Left ventricle myocardium inferior (tissue), 1 donor: ENCODE results near the gene TMEM201. TPM values are rescaled to one million over a fixed set of nuclear protein-coding genes. Genes with fewer than 3 reads are reported as not detected.
"Not testable (repeated sequence)": the region's sequence is repeated elsewhere in the genome, so short reads cannot be mapped to it uniquely, and the experiment has no call there.

Source experiments
- DNase-seq: peaks from one replicate; pipeline ENCODE4 v3.0.0-alpha.2; 2020
- H3K27ac ChIP-seq: fragments of 200-600 bp; replicated peaks from 2 replicates; pipeline ENCODE4 v1.8.0; 2021
- H3K27me3 ChIP-seq: fragments of 200-600 bp; 2 replicates; pipeline ENCODE4 v1.8.0; 2021; ENCODE audit warnings: low read depth
- H3K36me3 ChIP-seq: fragments of 200-600 bp; 2 replicates; pipeline ENCODE4 v1.8.0; 2021
- H3K4me1 ChIP-seq: fragments of 200-600 bp; 2 replicates; pipeline ENCODE4 v1.8.0; 2021
- H3K4me3 ChIP-seq: fragments of 200-600 bp; 2 replicates; pipeline ENCODE4 v1.8.0; 2021; ENCODE audit warnings: mild to moderate bottlenecking, moderate library complexity
- H3K9me3 ChIP-seq: fragments of 200-600 bp; replicated peaks from 2 replicates; pipeline ENCODE4 v1.8.0; 2021
- CTCF ChIP-seq: fragments of 200-600 bp; IDR thresholded peaks from 2 replicates; pipeline ENCODE4 v1.8.0; 2021; ENCODE audit warnings: antibody characterized with exemption, mild to moderate bottlenecking, borderline replicate concordance
- intact Hi-C: fragments of 100-400 bp; cut with micrococcal nuclease; formaldehyde crosslinking; loops from one replicate; pipeline ENCODE4 v1.11.0; 2022
- total RNA-seq: library from RNA; stranded (reverse); fragmentation: NEBNext Ultra II Directional; extraction: Animal tissue kit (Norgen Biotek cat#: 25700); gene quantifications from one replicate; pipeline ENCODE4 v1.2.1, GENCODE V29; 2021
- donor health status: DM: no; HTN: yes; CAD: no; lungs with severe emphysema.

The TMEM201 gene
- total RNA-seq, 1 donor from 2014 or later, result 21.1 TPM

GRCh38 chr1:9621032-9621431 lies 32.3 kb downstream of the TMEM201 start:
- H3K4me3 ChIP-seq, result no peak overlapping the region
- TF ChIP-seq CTCF, result no peak
- intact Hi-C loops, result no loop called here
- H3K27me3 ChIP-seq, result peaks cover 80% of the 10 kb centered on the region
- H3K36me3 ChIP-seq, result no peaks in the 10 kb centered on the region
- no peaks in the 10 kb centered on the region for H3K9me3 ChIP-seq
- H3K27ac ChIP-seq, result no peak overlapping the region
- H3K4me1 ChIP-seq, result no peaks in the 10 kb centered on the region
- no peak for DNase-seq

- no peak for TF ChIP-seq CTCF
- intact Hi-C loops, result no loop called here
- H3K36me3 ChIP-seq, result no peaks in the 10 kb centered on the region
- no peak overlapping the region for H3K4me3 ChIP-seq
- peaks cover 78% of the 10 kb centered on the region for H3K27me3 ChIP-seq
- DNase-seq, result no peak
- peaks cover 11% of the 10 kb centered on the region for H3K4me1 ChIP-seq
- no peak overlapping the region for H3K27ac ChIP-seq
- H3K9me3 ChIP-seq, result no peaks in the 10 kb centered on the region
Observed at GRCh38 chr1:9624081-9624480, 35.4 kb downstream of the TMEM201 start.

GRCh38 chr1:9625030-9625429 lies 36.3 kb downstream of the TMEM201 start:
- H3K9me3 ChIP-seq, DNase-seq, intact Hi-C loops, H3K36me3 ChIP-seq, H3K27ac ChIP-seq, H3K4me3 ChIP-seq: not testable (repeated sequence)
- H3K4me1 ChIP-seq, result peaks cover 11% of the 10 kb centered on the region
- peaks cover 69% of the 10 kb centered on the region for H3K27me3 ChIP-seq

GRCh38 chr1:9626201-9626608 lies 37.5 kb downstream of the TMEM201 start:
- Histone ChIP-seq H3K9me3 (no peaks in the 10 kb centered on the region), H3K4me3 (peak overlapping the region; percentile 40), H3K27ac (no peak overlapping the region), H3K4me1 (peaks cover 11% of the 10 kb centered on the region), H3K36me3 (no peaks in the 10 kb centered on the region), H3K27me3 (peaks cover 57% of the 10 kb centered on the region)
- no peak for TF ChIP-seq CTCF
- intact Hi-C loops, result no loop called here
- no peak for DNase-seq

GRCh38 chr1:9628541-9629444 lies 40.1 kb downstream of the TMEM201 start:
- no peak overlapping the region for H3K27ac ChIP-seq
- TF ChIP-seq CTCF, result no peak

More at GRCh38 chr1:9628541-9629444, 40.1 kb downstream of the TMEM201 start:
- no peak for DNase-seq
- peaks cover 11% of the 10 kb centered on the region for H3K4me1 ChIP-seq
- intact Hi-C loops, result no loop called here
- H3K4me3 ChIP-seq, result no peak overlapping the region
- H3K9me3 ChIP-seq, result no peaks in the 10 kb centered on the region
- H3K36me3 ChIP-seq, result no peaks in the 10 kb centered on the region
- H3K27me3 ChIP-seq, result peaks cover 38% of the 10 kb centered on the region
